Small intestine (tissue), 7 donors: ENCODE measurements around the gene RAB40C. TPM values are rescaled to one million over a fixed set of nuclear protein-coding genes. Genes with fewer than 3 reads are reported as not detected.
A peak's percentile ranks its signal among the peaks of the same experiment; 100 is the strongest.

Experiments
- DNase-seq, 2 donors: peaks; one replicate each; pipeline versions ENCODE4 v3.0.0 to v3.0.0-alpha.2; 2013
- FAIRE-seq: peaks from 2 replicates; lab custom pipeline; 2012; peaks lifted over from hg19 to GRCh38; lab: Jason Lieb, UNC
- H3K27ac ChIP-seq, 3 donors: one replicate each; pipeline ENCODE4 v1.5.1; 2013; ENCODE audit warnings: low read length in 2 of 3, mild to moderate bottlenecking in 2 of 3, control low read depth in 1 of 3, inconsistent platforms in 1 of 3, low read depth in 1 of 3, moderate library complexity in 1 of 3
- H3K27me3 ChIP-seq, 3 donors: one replicate each; pipeline ENCODE4 v1.6.1; 2013; ENCODE audit warnings: low read length in 3 of 3, inconsistent platforms in 1 of 3; ENCODE audit not compliant: control insufficient read depth in 3 of 3, insufficient read depth in 3 of 3
- H3K36me3 ChIP-seq, 3 donors: one replicate each; pipeline ENCODE4 v1.6.1; 2013; ENCODE audit warnings: low read length in 3 of 3, inconsistent platforms in 1 of 3, low read depth in 1 of 3, mild to moderate bottlenecking in 1 of 3, moderate library complexity in 1 of 3; ENCODE audit not compliant: control insufficient read depth in 3 of 3, insufficient read depth in 2 of 3
- H3K4me1 ChIP-seq, 3 donors: one replicate each; pipeline ENCODE4 v1.6.1; 2013; ENCODE audit warnings: low read length in 2 of 3, inconsistent platforms in 1 of 3, low read depth in 1 of 3, mild to moderate bottlenecking in 1 of 3, moderate library complexity in 1 of 3; ENCODE audit not compliant: control insufficient read depth in 3 of 3, insufficient read depth in 2 of 3
- H3K4me3 ChIP-seq, 3 donors: one replicate each; pipeline ENCODE4 v1.5.1; 2013; ENCODE audit warnings: low read length in 3 of 3, control low read depth in 1 of 3, inconsistent platforms in 1 of 3, low read depth in 1 of 3, mild to moderate bottlenecking in 1 of 3, moderate library complexity in 1 of 3
- H3K9me3 ChIP-seq, 2 donors: one replicate each; pipeline ENCODE4 v1.6.1; 2013; ENCODE audit warnings: low read depth in 1 of 2, low read length in 1 of 2; ENCODE audit not compliant: control insufficient read depth in 2 of 2, insufficient read depth in 1 of 2
- WGBS, 3 donors: extraction: QIAGEN DNeasy Blood & Tissue Kit; methylation state at CpG; one replicate each; pipeline ENCODE4 v1.1.7; 2013; 5-methylcytosine and 5-hydroxymethylcytosine counted together
- polyA plus RNA-seq, 4 donors: library from polyadenylated mRNA; stranded (reverse) in 3 of 4; unstranded in 1 of 4; fragments of 200-250 nt in 3 of 4; fragments of 120-200 nt in 1 of 4; gene quantifications; one replicate each; pipeline versions ENCODE4 v1.2.1 to v1.2.3, GENCODE V29; 2013
- donor health status: healthy with polysubstance abuse.
- donor health status: control.
- donor health status: control.
- donor health status: Bipolar disorder and iron deficiency.
- donor health status: healthy.

Gene RAB40C
- polyA plus RNA-seq, 4 donors, result 28.9 to 49.0 (median 34.6) TPM

DNA sequence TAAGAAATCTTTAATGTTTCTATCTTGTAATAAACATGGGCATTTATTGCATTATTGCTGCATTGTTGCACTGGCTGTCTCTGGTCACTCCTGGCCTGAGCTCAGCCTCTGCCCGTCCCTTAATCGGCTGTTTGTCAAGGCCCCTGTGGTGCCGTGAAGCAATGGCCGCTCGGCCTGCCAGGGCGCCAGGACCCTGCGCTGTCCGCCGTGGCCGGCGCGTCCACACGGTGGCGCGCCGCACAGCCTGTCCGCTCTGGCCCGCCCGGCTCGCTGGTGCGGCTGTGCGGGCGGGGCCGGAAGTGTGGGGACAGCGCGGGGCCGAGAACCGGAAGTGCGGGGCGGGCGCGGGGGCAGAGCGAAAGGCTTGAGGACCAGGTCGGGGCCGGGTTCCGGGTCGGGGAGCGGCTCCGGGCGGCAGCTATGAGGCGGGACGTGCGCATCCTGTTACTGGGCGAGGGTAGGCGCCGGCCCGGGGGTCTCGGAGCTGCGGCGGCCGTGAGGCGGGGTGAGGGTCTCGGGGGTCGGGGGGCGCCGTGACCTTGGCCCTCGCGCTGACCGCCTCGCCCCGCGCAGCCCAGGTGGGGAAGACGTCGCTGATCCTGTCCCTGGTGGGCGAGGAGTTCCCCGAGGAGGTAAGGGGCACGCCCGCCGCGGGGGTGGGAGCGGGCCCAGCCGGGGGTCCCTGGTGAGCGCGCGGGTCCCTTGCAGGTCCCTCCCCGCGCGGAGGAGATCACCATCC is 78.1 kb downstream of the RAB40C start, which contains the start of gene RHOT2:
Gene RHOT2 (plus strand): TSS at position 353 of the 739 bp plus-strand sequence. CDS start 68 bp downstream, at position 421.
- Histone ChIP-seq H3K4me1 (peaks cover 0 to 10% (median 0%) of the 10 kb centered on the region in 3 donors), H3K4me3 (peak within 1 kb of the TSS; percentile 87 to 95 (median 94)), H3K36me3 (peaks cover 15 to 77% (median 19%) of the 10 kb centered on the region in 3 donors), H3K9me3 (no peaks in the 10 kb centered on the region), H3K27ac (peak within 1 kb of the TSS; percentile 48 to 71 (median 61)), H3K27me3 (no peaks in the 10 kb centered on the region)
- 0 to 1% (median 0%) methylated on average over 53 to 78 of the region's 78 CpGs for WGBS, 3 donors
- FAIRE-seq, result no peak
- peak; percentile 92 to 96 for DNase-seq

DNA sequence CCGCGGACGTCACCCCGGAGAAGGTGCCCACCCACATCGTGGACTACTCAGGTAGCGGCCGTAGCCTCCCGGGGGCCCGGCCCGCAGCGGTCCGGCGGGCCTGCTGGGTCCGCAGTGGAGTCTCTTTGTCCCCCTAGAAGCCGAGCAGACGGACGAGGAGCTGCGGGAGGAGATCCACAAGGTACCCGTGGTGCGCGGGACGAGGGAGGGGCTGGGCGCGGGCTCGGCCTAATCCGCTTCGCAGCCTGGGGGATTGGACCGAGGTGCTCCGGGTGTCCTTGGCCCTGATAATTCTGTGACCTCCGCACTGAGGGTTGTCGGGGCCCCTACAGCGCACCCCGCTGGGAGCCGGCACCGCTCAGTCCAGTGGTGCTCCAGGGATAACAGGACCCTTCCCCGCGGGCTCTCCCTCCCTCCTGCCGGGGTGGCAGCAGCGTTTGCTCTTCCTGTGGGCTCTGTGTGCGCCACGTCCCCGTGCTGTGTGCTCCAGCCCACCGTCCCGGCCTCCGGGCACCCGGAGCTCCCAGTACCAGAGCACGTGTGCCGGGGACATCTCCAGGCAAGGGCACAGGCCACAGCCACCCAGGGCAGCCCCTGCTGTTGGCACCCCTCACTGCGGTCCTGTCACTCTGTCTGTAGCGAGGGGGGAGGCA is 78.8 kb downstream of the RAB40C start:
- Histone ChIP-seq H3K4me3 (peak overlapping the region; percentile 87 to 95 (median 94)), H3K36me3 (peaks cover 15 to 78% (median 21%) of the 10 kb centered on the region in 3 donors), H3K27ac (peak overlapping the region; percentile 22 to 71 (median 61)), H3K4me1 (peaks cover 0 to 10% (median 0%) of the 10 kb centered on the region in 3 donors), H3K27me3 (no peaks in the 10 kb centered on the region), H3K9me3 (no peaks in the 10 kb centered on the region)
- FAIRE-seq, result no peak
- peak in 1 of 2 donors; percentile 39 for DNase-seq
- WGBS, 3 donors, result 5 to 6% (median 5%) methylated on average over 35 to 50 of the region's 50 CpGs

DNA sequence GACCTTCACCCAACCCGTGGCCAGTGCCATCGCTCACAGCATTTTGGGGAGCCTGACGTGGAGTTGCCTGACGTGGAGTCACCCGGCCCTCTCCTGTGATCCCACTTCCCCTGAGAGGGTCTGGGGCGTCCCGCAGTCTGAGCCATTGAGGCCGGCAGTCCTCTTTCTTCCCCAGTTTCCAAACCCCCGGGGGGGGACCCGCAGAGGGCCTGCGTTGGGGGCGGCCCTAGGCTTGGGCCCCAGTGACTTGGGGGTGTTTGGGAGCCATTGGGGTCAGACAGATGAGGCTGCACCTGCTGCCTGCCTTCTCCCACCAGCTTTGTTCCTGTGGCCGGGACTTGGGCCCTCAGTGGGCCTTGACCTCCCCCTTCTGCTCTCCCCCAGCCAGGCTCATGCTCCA is 79.8 kb downstream of the RAB40C start:
- no peak overlapping the region for H3K4me3 ChIP-seq
- peaks cover 15 to 81% (median 21%) of the 10 kb centered on the region in 3 donors for H3K36me3 ChIP-seq
- H3K27ac ChIP-seq, result no peak overlapping the region
- FAIRE-seq (no peak), DNase-seq (no peak)
- 91 to 97% (median 93%) methylated on average over 9 to 13 of the region's 13 CpGs for WGBS, 3 donors
- no peaks in the 10 kb centered on the region for H3K9me3 ChIP-seq
- H3K27me3 ChIP-seq, result no peaks in the 10 kb centered on the region
- H3K4me1 ChIP-seq, result peaks cover 0 to 14% (median 0%) of the 10 kb centered on the region in 3 donors

DNA sequence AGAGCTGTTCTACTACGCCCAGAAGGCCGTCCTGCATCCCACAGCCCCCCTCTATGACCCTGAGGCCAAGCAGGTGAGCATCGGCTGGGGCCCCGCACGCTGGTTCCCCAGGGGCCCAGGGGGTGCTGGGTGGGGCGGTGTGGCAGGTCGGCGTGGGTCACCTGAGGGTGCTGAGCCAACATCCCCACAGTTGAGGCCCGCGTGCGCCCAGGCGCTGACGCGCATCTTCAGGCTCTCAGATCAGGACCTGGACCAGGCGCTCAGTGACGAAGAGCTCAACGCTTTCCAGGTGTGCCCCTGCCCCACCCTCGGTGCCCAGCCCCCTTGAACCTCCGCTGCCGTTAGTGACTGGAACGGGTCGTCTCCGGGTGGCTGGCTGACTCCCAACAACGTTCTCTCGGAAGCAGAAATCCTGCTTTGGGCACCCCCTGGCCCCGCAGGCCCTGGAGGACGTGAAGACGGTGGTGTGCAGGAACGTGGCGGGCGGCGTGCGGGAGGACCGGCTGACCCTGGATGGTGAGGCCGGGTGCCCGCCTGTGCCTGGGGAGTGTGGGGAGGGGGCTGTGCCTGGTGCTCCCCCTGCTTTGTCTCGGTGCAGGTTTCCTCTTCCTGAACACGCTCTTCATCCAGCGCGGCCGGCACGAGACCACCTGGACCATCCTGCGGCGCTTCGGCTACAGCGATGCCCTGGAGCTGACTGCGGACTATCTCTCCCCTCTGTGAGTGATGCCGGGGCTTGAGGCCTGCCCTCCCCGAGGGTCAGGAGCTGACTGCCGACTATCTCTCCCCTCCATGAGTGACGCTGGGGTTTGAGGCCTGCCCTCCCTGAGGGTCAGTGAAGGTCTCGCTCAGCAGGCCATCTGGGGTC is 80.9 kb downstream of the RAB40C start:
- H3K27me3 ChIP-seq, result no peaks in the 10 kb centered on the region
- DNase-seq, result no peak
- peaks cover 15 to 84% (median 21%) of the 10 kb centered on the region in 3 donors for H3K36me3 ChIP-seq
- peaks cover 3 to 21% (median 5%) of the 10 kb centered on the region in 3 donors for H3K4me1 ChIP-seq
- H3K27ac ChIP-seq, result no peak overlapping the region
- no peak overlapping the region for H3K4me3 ChIP-seq
- H3K9me3 ChIP-seq, result no peaks in the 10 kb centered on the region
- 93 to 96% (median 95%) methylated on average over 42 to 52 of the region's 52 CpGs for WGBS, 3 donors
- FAIRE-seq, result no peak

DNA sequence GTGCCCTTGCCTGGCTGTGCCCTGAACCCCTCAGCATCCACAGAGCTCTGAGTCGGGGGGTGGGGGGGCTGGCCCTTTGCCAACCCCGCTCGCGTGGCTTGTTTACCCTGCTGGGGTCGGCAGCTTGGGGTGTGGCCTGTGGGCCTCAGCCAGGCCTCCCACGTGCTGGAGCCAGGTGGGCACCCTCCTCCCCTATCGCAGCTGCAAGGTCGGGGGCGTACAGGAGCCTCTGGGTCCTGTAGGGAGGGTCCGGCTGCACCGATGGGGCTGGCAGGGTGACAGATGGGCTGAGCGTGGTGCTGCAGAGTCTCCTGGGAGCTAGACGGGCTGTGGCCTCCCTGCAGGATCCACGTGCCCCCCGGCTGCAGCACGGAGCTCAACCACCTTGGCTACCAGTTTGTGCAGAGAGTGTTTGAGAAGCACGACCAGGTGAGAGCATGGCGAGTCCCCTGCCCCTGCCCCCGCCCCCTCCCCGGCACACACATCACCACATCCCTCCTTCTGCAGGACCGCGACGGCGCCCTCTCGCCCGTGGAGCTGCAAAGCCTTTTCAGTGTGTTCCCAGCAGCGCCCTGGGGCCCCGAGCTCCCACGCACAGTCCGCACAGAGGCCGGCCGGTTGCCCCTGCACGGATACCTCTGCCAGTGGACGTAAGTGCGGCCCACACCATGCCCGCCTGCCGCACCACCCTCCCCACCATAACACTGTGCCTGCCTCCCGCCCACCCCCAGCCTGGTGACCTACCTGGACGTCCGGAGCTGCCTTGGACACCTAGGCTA is 81.7 kb downstream of the RAB40C start:
- FAIRE-seq, result no peak
- no peak for DNase-seq
- Histone ChIP-seq H3K27ac (no peak overlapping the region), H3K4me1 (peaks cover 3 to 27% (median 5%) of the 10 kb centered on the region in 3 donors), H3K9me3 (no peaks in the 10 kb centered on the region), H3K27me3 (peaks cover 0 to 3% (median 0%) of the 10 kb centered on the region in 3 donors), H3K36me3 (peaks cover 15 to 79% (median 21%) of the 10 kb centered on the region in 3 donors), H3K4me3 (no peak overlapping the region)
- WGBS, 3 donors, result 87 to 88% (median 88%) methylated on average over 36 to 40 of the region's 40 CpGs

DNA sequence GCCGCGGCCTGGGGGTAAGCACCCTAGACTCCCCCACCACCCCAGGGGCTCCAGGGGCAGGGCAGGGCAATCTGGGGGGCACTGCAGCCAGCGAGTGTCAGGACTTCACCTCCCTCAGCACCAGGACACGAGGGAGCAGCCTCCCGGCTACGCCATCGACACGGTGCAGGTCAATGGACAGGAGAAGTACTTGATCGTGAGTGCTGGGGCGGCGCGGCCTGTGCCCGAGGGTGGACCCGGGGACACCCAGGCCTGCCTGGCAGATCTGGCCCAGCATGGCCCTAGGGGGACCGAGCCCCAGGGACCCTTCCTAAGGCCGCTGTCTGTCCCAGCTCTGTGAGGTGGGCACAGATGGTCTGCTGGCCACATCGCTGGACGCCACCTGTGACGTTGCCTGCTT is 82.5 kb downstream of the RAB40C start:
- DNase-seq, result no peak
- Histone ChIP-seq H3K4me3 (no peak overlapping the region), H3K27ac (no peak overlapping the region), H3K9me3 (no peaks in the 10 kb centered on the region), H3K36me3 (peaks cover 15 to 71% (median 21%) of the 10 kb centered on the region in 3 donors), H3K4me1 (peaks cover 3 to 35% (median 5%) of the 10 kb centered on the region in 3 donors), H3K27me3 (peaks cover 0 to 3% (median 0%) of the 10 kb centered on the region in 3 donors)
- WGBS, 3 donors, result 90 to 97% (median 92%) methylated on average over 17 to 19 of the region's 19 CpGs
- FAIRE-seq, result no peak

DNA sequence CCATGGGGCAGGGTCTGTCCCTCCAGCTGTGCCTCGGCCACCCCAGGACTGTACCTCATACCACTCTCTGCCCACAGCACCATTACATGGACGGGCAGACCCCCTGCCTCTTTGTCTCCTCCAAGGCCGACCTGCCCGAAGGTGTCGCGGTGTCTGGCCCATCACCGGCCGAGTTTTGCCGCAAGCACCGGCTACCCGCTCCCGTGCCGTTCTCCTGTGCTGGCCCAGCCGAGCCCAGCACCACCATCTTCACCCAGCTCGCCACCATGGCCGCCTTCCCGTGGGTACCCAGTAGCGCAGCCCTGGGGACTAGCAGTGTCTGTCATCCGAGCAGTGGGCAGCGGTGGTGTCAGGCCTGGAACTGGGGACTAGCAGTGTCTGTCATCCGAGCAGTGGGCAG is 83.0 kb downstream of the RAB40C start:
- 92 to 95% (median 95%) methylated on average over 17 to 21 of the region's 21 CpGs for WGBS, 3 donors

More for the DNA sequence above, 83.0 kb downstream of the RAB40C start:
- Histone ChIP-seq H3K4me1 (peaks cover 3 to 32% (median 5%) of the 10 kb centered on the region in 3 donors), H3K36me3 (peaks cover 15 to 67% (median 21%) of the 10 kb centered on the region in 3 donors), H3K27me3 (peaks cover 0 to 3% (median 0%) of the 10 kb centered on the region in 3 donors), H3K27ac (no peak overlapping the region), H3K9me3 (no peaks in the 10 kb centered on the region), H3K4me3 (no peak overlapping the region)
- DNase-seq (no peak), FAIRE-seq (no peak)
